DOHH2 (cell line): ENCODE measurements around the gene ENO1.
A peak's percentile ranks its signal among the peaks of the same experiment; 100 is the strongest.
"Not testable (repeated sequence)": the region's sequence is repeated elsewhere in the genome, so short reads cannot be mapped to it uniquely, and the experiment has no call there.

Experiments
- H3F3A ChIP-seq: fragments of 200-600 bp; sonication (generic), shearing (Covaris generic); 2 replicates; pipeline ENCODE4 v1.6.0; 2016; ENCODE audit warnings: antibody characterized with exemption, mild to moderate bottlenecking; ENCODE audit not compliant: control insufficient read depth, insufficient read depth
- H3K27ac ChIP-seq: fragments of 200-600 bp; sonication (generic); 2 replicates; pipeline ENCODE4 v1.5.1; 2014; ENCODE audit warnings: low read depth, mild to moderate bottlenecking, low read length, moderate library complexity
- H3K27me3 ChIP-seq: fragments of 200-600 bp; sonication (generic); 2 replicates; pipeline ENCODE4 v1.6.1; 2014; ENCODE audit warnings: mild to moderate bottlenecking, low read length, mixed read lengths; ENCODE audit not compliant: control insufficient read depth
- H3K36me3 ChIP-seq: fragments of 200-600 bp; sonication (generic); 2 replicates; pipeline ENCODE4 v1.6.1; 2014; ENCODE audit warnings: mild to moderate bottlenecking, low read length, moderate library complexity, mixed read lengths; ENCODE audit not compliant: control insufficient read depth
- H3K4me1 ChIP-seq: fragments of 200-600 bp; sonication (generic); 2 replicates; pipeline ENCODE4 v1.6.1; 2014; ENCODE audit warnings: mild to moderate bottlenecking, low read length, mixed read lengths; ENCODE audit not compliant: control insufficient read depth
- H3K4me2 ChIP-seq: fragments of 200-600 bp; sonication (generic); 2 replicates; pipeline ENCODE4 v1.6.0; 2014; ENCODE audit warnings: mild to moderate bottlenecking, low read length, moderate library complexity
- H3K4me3 ChIP-seq: fragments of 200-600 bp; sonication (generic); 2 replicates; pipeline ENCODE4 v1.5.1; 2014; ENCODE audit warnings: mild to moderate bottlenecking, low read length, mixed read lengths
- H3K79me2 ChIP-seq: fragments of 200-600 bp; sonication (generic); 2 replicates; pipeline ENCODE4 v1.6.1; 2014; ENCODE audit warnings: mild to moderate bottlenecking, low read length, mixed read lengths; ENCODE audit not compliant: control insufficient read depth
- H3K9me2 ChIP-seq: fragments of 200-600 bp; sonication (generic); replicated peaks from 2 replicates; pipeline ENCODE4 v1.6.1; 2014; ENCODE audit warnings: mild to moderate bottlenecking, low read length, mixed read lengths; ENCODE audit not compliant: control insufficient read depth
- H3K9me3 ChIP-seq: fragments of 200-600 bp; sonication (generic); 2 replicates; pipeline ENCODE4 v1.6.1; 2014; ENCODE audit warnings: antibody characterized with exemption, low read length, mixed read lengths; ENCODE audit not compliant: control insufficient read depth, insufficient read depth
- H4K20me1 ChIP-seq: fragments of 200-600 bp; sonication (generic); 2 replicates; pipeline ENCODE4 v1.6.0; 2014; ENCODE audit warnings: low read depth, mild to moderate bottlenecking, antibody characterized with exemption, low read length, moderate library complexity; ENCODE audit not compliant: control insufficient read depth, insufficient read depth
- CTCF ChIP-seq: fragments of 200-600 bp; sonication (generic); IDR thresholded peaks from one replicate; pipeline ENCODE4 v1.5.1; 2014; ENCODE audit warnings: antibody characterized with exemption, mild to moderate bottlenecking, low read depth, low read length; ENCODE audit not compliant: poor library complexity, severe bottlenecking
- EZH2phosphoT487 ChIP-seq: fragments of 200-600 bp; sonication (generic); IDR thresholded peaks from 2 replicates; pipeline ENCODE4 v1.6.1; 2017; ENCODE audit warnings: borderline replicate concordance, mild to moderate bottlenecking, antibody characterized with exemption, low read length, moderate library complexity, mixed read lengths

Gene ENO1

DNA sequence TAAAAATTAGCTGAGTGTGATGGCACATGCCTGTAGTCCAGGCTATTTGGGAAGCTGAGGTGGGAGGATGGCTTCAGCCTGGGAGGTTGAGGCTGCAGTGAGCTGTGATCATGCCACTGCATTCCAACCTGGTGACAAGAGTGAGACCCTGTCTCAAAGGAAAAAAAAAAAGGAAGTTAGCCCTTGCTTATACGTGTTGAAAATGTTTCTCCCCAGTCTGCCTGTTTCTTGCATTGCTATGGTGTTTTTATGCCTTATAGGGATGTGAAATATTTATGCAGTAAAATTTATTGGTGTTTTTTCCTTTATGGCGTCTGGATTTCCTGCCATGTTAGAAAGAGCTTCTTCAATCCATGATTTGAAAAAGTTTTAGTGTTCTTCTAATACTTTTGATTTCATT is 57.4 kb downstream of the ENO1 start:
- Histone ChIP-seq H3K4me2 (no peak overlapping the region), H3K4me1 (peaks cover 19% of the 10 kb centered on the region), H3K9me3 (no peaks in the 10 kb centered on the region), H3K27ac (no peak overlapping the region), H3K9me2 (no peaks in the 10 kb centered on the region), H3K4me3 (no peak overlapping the region), H3K27me3 (no peaks in the 10 kb centered on the region), H3K79me2 (peaks cover 13% of the 10 kb centered on the region), H3F3A (peaks cover 5% of the 10 kb centered on the region), H4K20me1 (no peaks in the 10 kb centered on the region), H3K36me3 (peaks cover 6% of the 10 kb centered on the region)
- TF ChIP-seq CTCF: no peak
- no peak for TF ChIP-seq EZH2phosphoT487

DNA sequence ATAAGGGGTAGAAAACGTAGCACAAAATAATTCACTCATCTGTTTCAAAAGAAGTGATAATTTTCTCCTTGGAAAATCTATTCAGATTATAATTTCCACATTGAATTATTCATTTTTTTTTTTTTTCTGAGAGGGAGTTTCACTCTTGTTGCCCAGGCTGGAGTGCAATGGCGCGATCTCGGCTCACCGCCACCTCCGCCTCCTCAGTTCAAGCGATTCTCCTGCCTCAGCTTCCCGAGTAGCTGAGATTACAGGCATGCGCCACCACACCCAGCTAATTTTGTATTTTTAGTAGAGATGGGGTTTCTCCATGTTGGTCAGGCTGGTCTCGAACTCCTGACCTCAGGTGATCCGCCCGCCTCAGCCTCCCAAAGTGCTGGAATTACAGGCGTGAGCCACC is 59.7 kb downstream of the ENO1 start:
- not testable (repeated sequence) for H3K9me2 ChIP-seq, H4K20me1 ChIP-seq, H3F3A ChIP-seq, H3K27me3 ChIP-seq, H3K36me3 ChIP-seq, H3K9me3 ChIP-seq
- H3K4me2 ChIP-seq: peak overlapping the region; percentile 86
- H3K4me1 ChIP-seq: peaks cover 41% of the 10 kb centered on the region
- H3K79me2 ChIP-seq: peaks cover 36% of the 10 kb centered on the region
- peak overlapping the region; percentile 82 for H3K4me3 ChIP-seq
- H3K27ac ChIP-seq: peak overlapping the region; percentile 78

GRCh38 chr1:8818325-8818775 is 60.1 kb downstream of the ENO1 start:
- peak overlapping the region; percentile 82 for H3K4me3 ChIP-seq
- no peaks in the 10 kb centered on the region for H3K9me3 ChIP-seq
- no peaks in the 10 kb centered on the region for H3K27me3 ChIP-seq
- H3K4me2 ChIP-seq: peak overlapping the region; percentile 86
- H3K27ac ChIP-seq: peak overlapping the region; percentile 78
- H4K20me1 ChIP-seq: peaks cover 8% of the 10 kb centered on the region; the same call in 1 of the 2 replicates
- no peaks in the 10 kb centered on the region for H3K9me2 ChIP-seq
- H3K36me3 ChIP-seq: peaks cover 6% of the 10 kb centered on the region
- H3F3A ChIP-seq: peaks cover 5% of the 10 kb centered on the region
- H3K79me2 ChIP-seq: peaks cover 41% of the 10 kb centered on the region
- peaks cover 45% of the 10 kb centered on the region for H3K4me1 ChIP-seq
- TF ChIP-seq EZH2phosphoT487 (no peak), CTCF (no peak)

- Histone ChIP-seq H3K36me3 (peaks cover 6% of the 10 kb centered on the region), H3F3A (peaks cover 5% of the 10 kb centered on the region), H3K4me2 (peak within 1 kb of the TSS; percentile 88), H3K27ac (peak within 1 kb of the TSS; percentile 78), H4K20me1 (peaks cover 11% of the 10 kb centered on the region; the same call in 1 of the 2 replicates), H3K4me3 (peak within 1 kb of the TSS; percentile 94), H3K4me1 (peaks cover 48% of the 10 kb centered on the region), H3K79me2 (peaks cover 48% of the 10 kb centered on the region), H3K9me2 (no peaks in the 10 kb centered on the region), H3K27me3 (no peaks in the 10 kb centered on the region), H3K9me3 (no peaks in the 10 kb centered on the region)
- no peak for TF ChIP-seq CTCF
- TF ChIP-seq EZH2phosphoT487: no peak
Observed at GRCh38 chr1:8817412-8818324, 60.8 kb downstream of the ENO1 start, which contains the start of gene RERE. RERE (minus strand) TSS chr1:8817640.
